Transverse colon (tissue), 4 donors: ENCODE measurements around the gene ARMC8. TPM values are rescaled to one million over a fixed set of nuclear protein-coding genes. Genes with fewer than 3 reads are reported as not detected.

ENCODE experiments used
- DNase-seq: peaks from one replicate; pipeline ENCODE4 v3.0.0-alpha.2; 2019
- H3K27ac ChIP-seq, 4 donors: fragments of 200-600 bp; sonication (generic); 2 replicates each; pipeline ENCODE4 v1.5.1; 2016 to 2018; ENCODE audit warnings: inconsistent platforms in 4 of 4
- H3K27me3 ChIP-seq: fragments of 200-600 bp; sonication (generic); 2 replicates; pipeline ENCODE4 v1.5.1; 2017; ENCODE audit warnings: inconsistent platforms
- H3K36me3 ChIP-seq, 4 donors: fragments of 200-600 bp; sonication (generic); 2 replicates each; pipeline ENCODE4 v1.5.1; 2017 to 2019; ENCODE audit warnings: inconsistent platforms in 4 of 4
- H3K4me1 ChIP-seq, 4 donors: fragments of 200-600 bp; sonication (generic); 2 replicates each; pipeline ENCODE4 v1.5.1; 2017 to 2020; ENCODE audit warnings: inconsistent platforms in 4 of 4
- H3K4me3 ChIP-seq, 4 donors: fragments of 200-600 bp; sonication (generic); 1 replicate in 1 of 4; 2 replicates in 3 of 4; pipeline versions ENCODE4 v1.5.1 to v1.6.1; 2017 to 2019; ENCODE audit warnings: inconsistent platforms in 4 of 4
- H3K9me3 ChIP-seq, 2 donors: fragments of 200-600 bp; sonication (generic); 2 replicates each; pipeline ENCODE4 v1.5.1; 2017 to 2019; ENCODE audit warnings: inconsistent platforms in 2 of 2
- CTCF ChIP-seq, 5 experiments: fragments of 200-600 bp in 3 of 5; fragments of 450-650 bp in 2 of 5; sonication (generic) in 3 of 5; IDR thresholded peaks; 1 replicate in 2 of 5; 2 replicates in 3 of 5; pipeline ENCODE4 v1.5.1; 2016 to 2017; ENCODE audit warnings: antibody characterized with exemption in 5 of 5, inconsistent platforms in 3 of 5, mild to moderate bottlenecking in 2 of 5, moderate library complexity in 1 of 5
- EP300 ChIP-seq: sonication (generic); formaldehyde crosslinking; IDR thresholded peaks from one replicate; pipeline ENCODE4 v1.6.1; 2017; ENCODE audit warnings: antibody characterized with exemption, low read depth
- POLR2A ChIP-seq: fragments of 450-650 bp; IDR thresholded peaks from one replicate; pipeline ENCODE4 v1.6.1; 2016; ENCODE audit warnings: antibody characterized with exemption, mild to moderate bottlenecking, moderate library complexity
- POLR2AphosphoS5 ChIP-seq, 3 donors: sonication (generic); formaldehyde crosslinking; IDR thresholded peaks; one replicate each; pipeline ENCODE4 v1.6.1; 2016; ENCODE audit warnings: antibody characterized with exemption in 3 of 3
- WGBS, 2 donors: methylation state at CpG; one replicate each; pipeline ENCODE4 v1.1.5; 2018; ENCODE audit warnings: low coverage in 1 of 2; 5-methylcytosine and 5-hydroxymethylcytosine counted together
- in situ Hi-C, 4 donors: fragments of 200-750 bp; cut with MboI; loops; one replicate each; pipeline versions ENCODE4 v1.15.0 to v1.15.1; 2017; ENCODE audit warnings: low sequenced_read_pairs in 3 of 4, low pct_ligation_motif_present in 1 of 4, low pct_unique_long_range_greater_than_20kb in 1 of 4
- intact Hi-C: fragments of 100-400 bp; cut with DNase I; formaldehyde crosslinking; loops from one replicate; pipeline ENCODE4 v1.15.1; 2023; ENCODE audit warnings: low total_unique reads
- total RNA-seq, 4 donors: library from RNA; depleted of rRNA; stranded (reverse); fragments of >200 nt; gene quantifications; one replicate each; pipeline ENCODE4 v1.1.0, GENCODE V29; 2016

ARMC8 gene
- total RNA-seq, 4 donors from 2014 or later: 48.1 to 63.8 (median 60.3) TPM

- intact Hi-C loops: no loop called here
- no peak for TF ChIP-seq CTCF (IDR thresholded peaks at IDR 0.05)
- TF ChIP-seq EP300: no peak
- no peak for TF ChIP-seq POLR2A
- no peak for TF ChIP-seq POLR2AphosphoS5 (IDR thresholded peaks at IDR 0.05)
- in situ Hi-C loops: no loop called here
- Histone ChIP-seq H3K4me3 (no peak overlapping the region), H3K4me1 (no peaks in the 10 kb centered on the region), H3K27me3 (peaks cover 7% of the 10 kb centered on the region), H3K36me3 (no peaks in the 10 kb centered on the region), H3K9me3 (peaks cover 11 to 23% of the 10 kb centered on the region in 2 donors), H3K27ac (no peak overlapping the region)
- DNase-seq: no peak
Observed at GRCh38 chr3:138308783-138309182, 121.7 kb downstream of the ARMC8 start.

GRCh38 chr3:138310494-138310893, 123.4 kb downstream of the ARMC8 start:
- intact Hi-C loops: no loop called here
- no peaks in the 10 kb centered on the region for H3K4me1 ChIP-seq
- DNase-seq: no peak
- no peak overlapping the region for H3K4me3 ChIP-seq
- no peaks in the 10 kb centered on the region for H3K36me3 ChIP-seq
- TF ChIP-seq CTCF (IDR thresholded peaks at IDR 0.05) (no peak), POLR2AphosphoS5 (IDR thresholded peaks at IDR 0.05) (no peak), POLR2A (no peak), EP300 (no peak)
- H3K27ac ChIP-seq: no peak overlapping the region
- peaks cover 7% of the 10 kb centered on the region for H3K27me3 ChIP-seq
- in situ Hi-C loops: no loop called here
- H3K9me3 ChIP-seq: peaks cover 11 to 23% of the 10 kb centered on the region in 2 donors
- 79 to 88% methylated on average over 4 of the region's 4 CpGs for WGBS, 2 donors

DNA sequence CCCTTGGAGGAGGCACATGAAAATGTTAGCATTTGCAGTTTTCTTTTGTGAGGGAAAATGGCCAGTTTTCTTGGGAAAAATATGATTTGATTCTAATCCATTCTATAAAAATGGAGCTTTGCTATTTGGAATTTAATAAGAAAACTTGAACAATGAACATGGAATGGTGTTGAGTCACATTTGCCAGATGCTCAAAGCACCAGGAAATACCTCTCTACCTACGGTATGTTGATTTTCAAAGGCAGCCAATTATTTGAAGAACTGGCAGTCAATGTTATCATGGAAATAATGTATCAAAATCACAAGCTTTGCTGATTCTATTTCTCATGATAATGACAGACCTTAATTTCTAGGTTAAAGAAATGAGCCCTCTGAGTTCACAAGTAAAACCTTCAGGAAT, 127.7 kb downstream of the ARMC8 start:
- WGBS, 2 donors: 60% methylated on average over 1 of the region's 1 CpG; no CpG with 5 or more reads in 1 of the 2 donors
- no peaks in the 10 kb centered on the region for H3K36me3 ChIP-seq
- peaks cover 7% of the 10 kb centered on the region for H3K27me3 ChIP-seq
- intact Hi-C loops: no loop called here
- no peak for DNase-seq
- no peak overlapping the region for H3K27ac ChIP-seq
- in situ Hi-C loops: no loop called here
- H3K9me3 ChIP-seq: peaks cover 6 to 8% of the 10 kb centered on the region in 2 donors
- no peaks in the 10 kb centered on the region for H3K4me1 ChIP-seq
- H3K4me3 ChIP-seq: no peak overlapping the region
- TF ChIP-seq EP300: no peak

DNA sequence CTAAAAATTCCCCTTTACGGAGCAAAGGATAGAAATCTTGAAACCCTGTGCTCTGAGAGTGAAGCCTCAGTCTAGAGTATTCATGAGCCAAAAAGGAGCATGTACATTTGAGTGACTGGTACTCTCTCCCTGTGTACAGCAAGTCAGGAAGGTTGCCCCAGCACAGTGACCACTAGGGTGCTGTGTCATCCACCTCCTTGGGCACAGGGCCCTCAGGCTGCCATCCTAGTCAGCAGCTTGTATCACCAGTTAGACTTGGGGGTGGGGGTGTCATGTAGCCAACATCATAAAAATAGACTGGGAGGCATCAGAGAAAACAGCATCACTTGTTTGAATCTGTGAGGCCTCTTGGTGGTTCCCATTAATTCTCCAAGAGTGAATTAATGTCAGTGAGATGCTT, 130.6 kb downstream of the ARMC8 start:
- DNase-seq: no peak
- Histone ChIP-seq H3K4me3 (no peak overlapping the region), H3K9me3 (no peaks in the 10 kb centered on the region), H3K36me3 (no peaks in the 10 kb centered on the region), H3K27me3 (no peaks in the 10 kb centered on the region), H3K27ac (no peak overlapping the region), H3K4me1 (no peaks in the 10 kb centered on the region)
- in situ Hi-C loops: no loop called here
- intact Hi-C loops: no loop called here
- TF ChIP-seq POLR2AphosphoS5 (IDR thresholded peaks at IDR 0.05): no peak
- WGBS, 2 donors: 93 to 94% methylated on average over 1 of the region's 1 CpG

DNA sequence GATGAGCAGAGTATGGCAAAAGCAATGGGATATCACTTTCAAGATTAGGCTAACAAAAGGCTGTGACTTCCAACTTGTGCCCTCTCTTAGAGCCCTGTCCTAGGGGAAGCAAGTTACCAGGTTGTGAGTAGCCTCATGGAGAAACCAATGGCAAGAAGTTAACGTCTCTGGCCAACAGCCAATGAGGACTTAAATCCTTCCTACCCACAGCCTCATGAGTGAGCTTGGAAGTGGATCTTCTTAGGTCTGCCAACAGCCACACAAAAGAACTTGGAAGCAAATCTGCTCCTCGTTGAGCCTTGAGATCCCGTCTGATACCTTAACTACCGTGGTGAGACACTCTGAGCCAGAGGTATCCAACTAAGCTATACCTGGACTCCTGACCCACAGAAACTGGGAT, 136.9 kb downstream of the ARMC8 start:
- H3K9me3 ChIP-seq: no peaks in the 10 kb centered on the region
- WGBS, 2 donors: 80% methylated on average over 4 of the region's 4 CpGs; no CpG with 5 or more reads in 1 of the 2 donors
- no peak overlapping the region for H3K4me3 ChIP-seq
- no peak for DNase-seq
- no peaks in the 10 kb centered on the region for H3K36me3 ChIP-seq
- peaks cover 0 to 7% (median 4%) of the 10 kb centered on the region in 4 donors for H3K4me1 ChIP-seq
- intact Hi-C loops: no loop called here
- H3K27ac ChIP-seq: no peak overlapping the region
- in situ Hi-C loops: no loop called here
- no peaks in the 10 kb centered on the region for H3K27me3 ChIP-seq
- no peak for TF ChIP-seq EP300

- H3K27ac ChIP-seq: no peak overlapping the region
- H3K27me3 ChIP-seq: no peaks in the 10 kb centered on the region
- in situ Hi-C loops: no loop called here
- no peaks in the 10 kb centered on the region for H3K36me3 ChIP-seq
- TF ChIP-seq EP300: no peak
- no peak for TF ChIP-seq POLR2A
- TF ChIP-seq CTCF (IDR thresholded peaks at IDR 0.05): no peak
- TF ChIP-seq POLR2AphosphoS5 (IDR thresholded peaks at IDR 0.05): no peak
- H3K4me3 ChIP-seq: no peak overlapping the region
- H3K4me1 ChIP-seq: peaks cover 0 to 13% (median 8%) of the 10 kb centered on the region in 4 donors
- no peaks in the 10 kb centered on the region for H3K9me3 ChIP-seq
- intact Hi-C loops: no loop called here
- no peak for DNase-seq
Observed at GRCh38 chr3:138325990-138326389, 138.9 kb downstream of the ARMC8 start.
